ENCODE data around the gene HMGCR. TPM values are rescaled to one million over a fixed set of nuclear protein-coding genes. Genes with fewer than 3 reads are reported as not detected.

Gene HMGCR
- total RNA-seq, 1 experiment from 2014 or later = 113 TPM

GRCh38 chr5:75325242-75325641 lies 11.8 kb upstream of the HMGCR start:
- ATAC-seq = no peak

GRCh38 chr5:75330404-75330803 lies 6.6 kb upstream of the HMGCR start:
- intact Hi-C loops (cut with micrococcal nuclease; ENCODE audit: unreplicated experiment) (no loop called here), in situ Hi-C loops (cut with HindIII; ENCODE audit: low pct_unique_long_range_greater_than_20kb, low sequenced_read_pairs) (no loop called here)
- no peaks in the 10 kb centered on the region for H3K36me3 ChIP-seq (ENCODE audit: control insufficient read depth, insufficient read depth, low read length)
- CTCF ChIA-PET = no interaction called here
- TF ChIP-seq CTCF (IDR thresholded peaks at IDR 0.05) (no peak), POLR2AphosphoS5 (IDR thresholded peaks at IDR 0.05; ENCODE audit: low read depth, low read length) (no peak), SIN3A (IDR thresholded peaks at IDR 0.05; ENCODE audit: borderline replicate concordance, insufficient read depth, low read depth, low read length) (no peak), REST (IDR thresholded peaks at IDR 0.05; ENCODE audit: insufficient read depth in 1 of 2, low read depth in 2 of 2, low read length in 1 of 2) (no peak), TCF7L2 (IDR thresholded peaks at IDR 0.05; ENCODE audit: low read depth, low read length) (no peak)
- H3K27me3 ChIP-seq (ENCODE audit: control insufficient read depth, insufficient read depth, low read length) = no peaks in the 10 kb centered on the region
- H3K4me3 ChIP-seq (ENCODE audit: low read depth in 2 of 2, low read length in 2 of 2) = no peak overlapping the region
- DNase-seq (ENCODE audit: low read depth, low spot score) (no peak), ATAC-seq (no peak)
- no peaks in the 10 kb centered on the region for H3K4me1 ChIP-seq (ENCODE audit: control insufficient read depth, insufficient read depth, low read length)
- POLR2A ChIA-PET = no interaction called here
- no TSS peak for BruUV-seq (replicated peaks)
- no peak overlapping the region for H3K27ac ChIP-seq (ENCODE audit: low read length)
- H3K9me3 ChIP-seq (ENCODE audit: control insufficient read depth, insufficient read depth, low read depth, low read length) = no peaks in the 10 kb centered on the region

More at GRCh38 chr5:75325242-75325641, 11.8 kb upstream of the HMGCR start:
- Histone ChIP-seq H3K4me1 (ENCODE audit: control insufficient read depth, insufficient read depth, low read length) (no peaks in the 10 kb centered on the region), H3K27ac (ENCODE audit: low read length) (no peak overlapping the region), H3K27me3 (ENCODE audit: control insufficient read depth, insufficient read depth, low read length) (no peaks in the 10 kb centered on the region), H3K9me3 (ENCODE audit: control insufficient read depth, insufficient read depth, low read depth, low read length) (no peaks in the 10 kb centered on the region), H3K4me3 (ENCODE audit: low read depth in 2 of 2, low read length in 2 of 2) (no peak overlapping the region), H3K36me3 (ENCODE audit: control insufficient read depth, insufficient read depth, low read length) (no peaks in the 10 kb centered on the region)
- no peak for TF ChIP-seq TCF7L2 (IDR thresholded peaks at IDR 0.05; ENCODE audit: low read depth, low read length)
- no peak for TF ChIP-seq CTCF (IDR thresholded peaks at IDR 0.05)
- no peak for TF ChIP-seq POLR2AphosphoS5 (IDR thresholded peaks at IDR 0.05; ENCODE audit: low read depth, low read length)
- TF ChIP-seq REST (IDR thresholded peaks at IDR 0.05; ENCODE audit: insufficient read depth in 1 of 2, low read depth in 2 of 2, low read length in 1 of 2) = no peak
- no peak for TF ChIP-seq SIN3A (IDR thresholded peaks at IDR 0.05; ENCODE audit: borderline replicate concordance, insufficient read depth, low read depth, low read length)
- in situ Hi-C loops (cut with HindIII; ENCODE audit: low pct_unique_long_range_greater_than_20kb, low sequenced_read_pairs) = no loop called here
- ChIA-PET POLR2A (no interaction called here), CTCF (no interaction called here)
- intact Hi-C loops (cut with micrococcal nuclease; ENCODE audit: unreplicated experiment) = no loop called here
- no peak for DNase-seq (ENCODE audit: low read depth, low spot score)
- BruUV-seq (replicated peaks) = no TSS peak
